Astrocyte (in vitro differentiated cells and primary cell): ENCODE results near the gene CORO2A.

ENCODE experiments used
- CTCF ChIP-seq: IDR thresholded peaks from 2 replicates; pipeline ENCODE4 v1.5.1; 2011; ENCODE audit warnings: low read depth, mild to moderate bottlenecking, inconsistent platforms, low read length, moderate library complexity; ENCODE audit not compliant: insufficient read depth
- EZH2 ChIP-seq: IDR thresholded peaks from 2 replicates; pipeline ENCODE4 v1.6.1; 2012; ENCODE audit warnings: mild to moderate bottlenecking, low read length, inconsistent platforms; ENCODE audit not compliant: insufficient read depth

GRCh38 chr9:98181746-98182068 is 10.7 kb downstream of the CORO2A start:
- TF ChIP-seq CTCF (no peak), EZH2 (no peak)
